GM12874 (cell line): ENCODE results near the gene SLIT3.

ENCODE experiments used
- TF ChIP-seq, protein P1 (sequence below): IDR thresholded peaks from 2 replicates; pipeline ENCODE4 v1.5.1; 2011; ENCODE audit warnings: low read depth, mild to moderate bottlenecking, control low read depth, low read length, moderate library complexity; ENCODE audit not compliant: insufficient read depth

Gene SLIT3

DNA sequence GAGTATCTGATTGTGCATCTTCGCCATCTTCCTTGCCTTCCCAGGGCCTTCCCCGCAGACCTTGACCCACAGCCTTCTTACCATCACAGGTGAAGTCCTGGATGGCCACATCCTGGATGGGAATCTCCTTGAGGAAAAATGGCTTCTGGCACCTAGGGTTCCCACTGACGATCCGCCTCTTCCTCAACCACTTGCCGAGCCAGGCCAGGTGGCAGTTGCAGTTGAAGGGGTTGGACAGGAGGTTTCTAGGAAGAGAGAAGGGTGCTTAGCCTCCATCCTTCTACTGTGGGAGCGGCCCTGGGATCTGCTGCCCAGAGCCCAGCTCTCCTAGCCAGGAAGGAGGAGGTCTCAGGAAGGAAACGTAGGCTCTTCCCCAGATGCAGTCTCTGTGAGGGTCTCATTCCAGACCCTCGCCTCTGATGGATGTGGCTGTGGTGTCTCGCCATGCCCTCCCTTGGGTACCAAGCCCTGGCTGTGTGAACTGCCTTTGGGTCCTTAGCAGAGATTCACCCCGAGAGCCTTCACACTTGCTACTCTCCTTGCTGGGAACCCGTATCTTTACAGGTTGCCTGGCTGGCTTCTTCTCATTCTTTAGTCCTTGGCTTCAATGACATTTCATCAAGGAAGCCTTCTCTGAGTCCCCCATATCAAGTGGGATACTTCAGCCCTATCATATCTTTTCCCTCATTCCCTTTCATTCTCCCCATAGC is 551.4 kb downstream of the SLIT3 start:
- TF ChIP-seq, protein P1, sequence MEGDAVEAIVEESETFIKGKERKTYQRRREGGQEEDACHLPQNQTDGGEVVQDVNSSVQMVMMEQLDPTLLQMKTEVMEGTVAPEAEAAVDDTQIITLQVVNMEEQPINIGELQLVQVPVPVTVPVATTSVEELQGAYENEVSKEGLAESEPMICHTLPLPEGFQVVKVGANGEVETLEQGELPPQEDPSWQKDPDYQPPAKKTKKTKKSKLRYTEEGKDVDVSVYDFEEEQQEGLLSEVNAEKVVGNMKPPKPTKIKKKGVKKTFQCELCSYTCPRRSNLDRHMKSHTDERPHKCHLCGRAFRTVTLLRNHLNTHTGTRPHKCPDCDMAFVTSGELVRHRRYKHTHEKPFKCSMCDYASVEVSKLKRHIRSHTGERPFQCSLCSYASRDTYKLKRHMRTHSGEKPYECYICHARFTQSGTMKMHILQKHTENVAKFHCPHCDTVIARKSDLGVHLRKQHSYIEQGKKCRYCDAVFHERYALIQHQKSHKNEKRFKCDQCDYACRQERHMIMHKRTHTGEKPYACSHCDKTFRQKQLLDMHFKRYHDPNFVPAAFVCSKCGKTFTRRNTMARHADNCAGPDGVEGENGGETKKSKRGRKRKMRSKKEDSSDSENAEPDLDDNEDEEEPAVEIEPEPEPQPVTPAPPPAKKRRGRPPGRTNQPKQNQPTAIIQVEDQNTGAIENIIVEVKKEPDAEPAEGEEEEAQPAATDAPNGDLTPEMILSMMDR, result no peak

DNA sequence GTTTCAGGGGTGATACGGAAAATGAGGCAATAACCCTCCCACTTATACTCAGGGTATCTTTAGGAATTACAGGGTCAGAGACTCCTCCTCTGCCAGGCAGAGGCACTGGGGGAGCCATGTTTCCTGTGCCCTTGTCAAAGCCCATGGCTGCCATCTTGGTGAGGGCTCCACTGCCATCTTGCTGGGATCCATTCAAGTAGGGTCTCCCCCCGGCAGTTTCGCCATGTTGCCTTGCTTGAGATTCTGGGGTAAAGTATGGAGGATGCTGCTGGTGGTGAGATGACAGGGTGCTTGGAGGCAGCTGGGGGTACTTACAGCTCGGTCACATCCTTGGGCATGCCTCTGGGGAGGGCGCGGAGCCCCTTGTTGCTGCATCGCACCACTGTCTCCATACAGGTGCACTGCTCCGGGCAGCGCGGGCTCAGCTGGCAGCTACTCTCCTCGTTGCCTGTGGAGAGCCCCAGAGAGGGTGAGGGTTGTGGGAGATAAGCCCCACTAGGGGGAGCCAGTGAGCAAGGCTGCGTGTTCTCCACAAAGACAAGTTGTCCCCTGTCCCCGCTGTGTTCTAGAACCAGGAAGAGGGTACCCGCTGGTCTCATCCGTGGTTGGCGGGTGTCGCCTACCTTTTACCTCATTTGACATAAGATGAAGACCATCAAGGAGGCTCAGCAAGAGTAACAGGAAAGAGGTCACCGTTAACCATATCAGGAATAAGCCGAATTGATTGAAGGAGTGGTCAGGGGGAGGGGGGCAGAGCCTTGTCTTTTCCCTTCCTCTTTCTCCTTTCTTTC is 552.8 kb downstream of the SLIT3 start:
- TF ChIP-seq, protein P1, result peak; percentile 88

DNA sequence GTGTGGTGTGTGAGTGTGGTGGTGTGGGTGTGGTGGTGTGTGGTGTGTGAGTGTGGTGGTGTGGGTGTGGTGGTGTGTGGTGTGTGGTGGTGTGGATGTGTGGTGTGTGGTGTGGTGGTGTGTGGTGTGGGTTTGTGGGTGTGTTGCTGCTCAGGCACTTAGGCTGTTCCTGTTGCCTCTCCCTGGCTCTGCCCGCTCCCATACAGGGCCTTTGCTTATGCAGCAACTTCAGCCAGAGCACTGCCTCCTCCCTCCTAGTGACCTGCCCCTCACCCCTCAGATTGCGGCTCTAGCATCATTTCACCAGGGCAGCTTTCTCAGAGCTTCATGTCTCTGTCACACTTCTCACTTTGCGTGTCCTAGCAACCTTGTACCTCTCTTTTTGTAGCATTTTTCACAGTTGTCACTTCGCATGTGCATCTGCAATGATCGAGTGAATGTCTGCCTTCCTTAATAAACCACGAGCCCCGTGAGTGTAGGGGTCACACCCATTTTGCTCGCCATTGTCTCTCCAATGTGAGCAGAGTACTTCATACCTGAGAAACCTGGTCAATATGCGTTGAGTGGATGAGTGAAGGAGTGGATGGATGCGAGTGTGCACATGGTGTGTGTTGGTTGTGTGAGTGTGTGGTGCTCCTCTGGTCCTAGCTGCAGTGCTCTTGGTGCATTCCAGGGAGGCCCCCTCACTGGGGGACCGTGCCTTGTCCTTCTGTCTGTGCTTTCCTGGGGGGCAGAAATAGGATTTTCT is 553.9 kb downstream of the SLIT3 start:
- TF ChIP-seq, protein P1, result no peak

DNA sequence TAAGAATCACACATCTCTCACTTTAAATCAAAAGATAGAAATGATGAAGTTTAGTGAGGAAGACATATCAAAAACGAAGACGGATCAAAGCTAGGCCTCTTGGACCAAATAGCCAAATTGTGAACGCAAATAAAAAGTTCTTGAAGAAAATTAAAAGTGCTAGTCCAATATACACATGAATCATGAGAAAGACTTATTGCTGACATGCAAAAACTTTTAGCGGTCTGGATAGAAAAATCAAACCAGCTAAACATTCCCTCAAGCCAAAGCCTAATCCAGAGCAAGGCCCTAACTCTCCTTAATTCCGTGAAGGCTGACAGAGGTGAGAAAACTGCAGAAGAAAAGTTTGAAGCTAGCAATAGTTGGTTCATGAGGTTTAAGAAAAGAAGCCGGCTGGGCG is 557.3 kb downstream of the SLIT3 start:
- TF ChIP-seq, protein P1, result no peak

DNA sequence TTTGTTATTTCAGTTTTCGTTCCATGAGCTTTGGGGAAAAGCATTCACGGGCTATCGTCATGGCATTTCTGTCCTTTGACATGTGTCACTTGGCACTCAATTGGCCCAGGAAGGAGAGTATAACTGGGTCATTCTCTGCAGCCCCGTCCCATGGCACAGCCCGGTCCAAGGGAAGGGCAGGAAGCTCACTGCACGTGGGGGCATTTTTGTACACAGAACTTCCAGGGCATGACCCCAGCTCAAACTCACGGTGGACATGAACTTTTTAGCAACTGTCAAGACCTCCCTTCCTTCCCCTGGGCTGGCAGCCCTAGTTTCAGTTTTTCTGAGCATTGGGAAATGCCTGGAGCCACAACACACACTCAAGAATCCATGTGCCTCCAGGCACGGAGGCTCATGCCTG is 560.1 kb downstream of the SLIT3 start:
- TF ChIP-seq, protein P1, result no peak

DNA sequence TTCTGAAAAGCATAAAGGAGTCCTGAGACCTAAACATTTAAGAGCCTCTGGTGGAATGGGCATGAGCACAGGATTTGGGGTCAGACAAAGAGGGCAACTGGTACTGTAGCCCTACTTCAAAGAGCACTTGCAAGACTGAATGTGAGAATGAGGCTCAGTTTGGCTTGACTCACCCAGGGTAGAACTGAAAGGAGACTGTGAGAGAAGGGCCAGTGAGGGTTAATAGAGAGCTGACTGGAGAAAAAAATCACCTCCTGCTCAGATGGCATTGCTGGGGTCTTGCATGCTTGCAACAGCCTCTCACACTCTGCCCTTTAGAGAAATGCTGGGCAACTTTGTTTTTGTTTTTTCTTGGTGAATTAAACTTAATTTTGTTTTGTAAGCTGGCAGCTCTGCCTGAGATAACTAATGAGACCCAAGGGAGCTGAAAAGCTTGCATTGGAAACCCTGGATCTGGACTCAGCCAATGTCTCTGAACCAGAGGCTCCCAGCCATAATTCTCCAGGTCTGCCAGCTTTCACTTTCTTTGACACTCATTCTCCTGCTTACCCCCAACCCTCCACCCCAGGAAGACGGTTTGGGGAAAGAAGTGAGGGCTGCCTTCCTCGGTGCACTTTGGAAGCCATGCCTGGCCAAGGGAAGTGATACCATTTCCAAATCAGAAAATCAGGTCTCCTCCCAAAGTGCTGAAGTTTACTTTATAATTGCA is 560.7 kb downstream of the SLIT3 start:
- TF ChIP-seq, protein P1, result no peak

DNA sequence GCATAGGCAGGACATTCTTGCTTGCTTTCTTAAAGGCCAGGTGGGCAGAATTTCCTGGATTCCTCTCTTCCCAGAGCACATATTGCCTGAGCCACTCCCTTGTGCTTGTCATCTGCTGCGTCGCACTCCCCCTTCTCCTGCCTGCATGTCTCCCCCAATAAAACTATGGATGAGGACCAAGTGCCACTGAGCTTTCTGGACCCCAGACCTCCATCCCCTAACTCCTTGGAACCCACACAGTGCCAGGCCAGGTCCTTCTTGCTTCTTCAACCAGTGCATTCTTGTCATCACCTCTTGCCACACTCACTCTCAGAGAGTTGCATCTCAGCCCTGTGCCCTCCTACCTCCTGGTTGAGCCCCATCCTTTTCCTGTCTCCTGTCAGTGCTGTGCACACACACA is 563.9 kb downstream of the SLIT3 start:
- TF ChIP-seq, protein P1, result no peak
